Measurements from ENCODE around the gene MSMO1.

- TF ChIP-seq EZH2 (IDR thresholded peaks at IDR 0.05; ENCODE audit: borderline replicate concordance, insufficient read depth, low read depth, low read length, poor library complexity, severe bottlenecking), result no peak
- TF ChIP-seq, protein P1, sequence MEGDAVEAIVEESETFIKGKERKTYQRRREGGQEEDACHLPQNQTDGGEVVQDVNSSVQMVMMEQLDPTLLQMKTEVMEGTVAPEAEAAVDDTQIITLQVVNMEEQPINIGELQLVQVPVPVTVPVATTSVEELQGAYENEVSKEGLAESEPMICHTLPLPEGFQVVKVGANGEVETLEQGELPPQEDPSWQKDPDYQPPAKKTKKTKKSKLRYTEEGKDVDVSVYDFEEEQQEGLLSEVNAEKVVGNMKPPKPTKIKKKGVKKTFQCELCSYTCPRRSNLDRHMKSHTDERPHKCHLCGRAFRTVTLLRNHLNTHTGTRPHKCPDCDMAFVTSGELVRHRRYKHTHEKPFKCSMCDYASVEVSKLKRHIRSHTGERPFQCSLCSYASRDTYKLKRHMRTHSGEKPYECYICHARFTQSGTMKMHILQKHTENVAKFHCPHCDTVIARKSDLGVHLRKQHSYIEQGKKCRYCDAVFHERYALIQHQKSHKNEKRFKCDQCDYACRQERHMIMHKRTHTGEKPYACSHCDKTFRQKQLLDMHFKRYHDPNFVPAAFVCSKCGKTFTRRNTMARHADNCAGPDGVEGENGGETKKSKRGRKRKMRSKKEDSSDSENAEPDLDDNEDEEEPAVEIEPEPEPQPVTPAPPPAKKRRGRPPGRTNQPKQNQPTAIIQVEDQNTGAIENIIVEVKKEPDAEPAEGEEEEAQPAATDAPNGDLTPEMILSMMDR (IDR thresholded peaks at IDR 0.05), result no peak
These were observed 29.8 kb upstream of the MSMO1 start for GRCh38 chr4:165297626-165298025.

Data from B cell (primary cell).